A204.1 (cell line): ENCODE results near the gene SLC18A2.
"Not testable (repeated sequence)": the region's sequence is repeated elsewhere in the genome, so short reads cannot be mapped to it uniquely, and the experiment has no call there.

Experiments used
- FAIRE-seq: peaks from 2 replicates; lab custom pipeline; 2012; peaks lifted over from hg19 to GRCh38; lab: Jason Lieb, UNC

Gene SLC18A2

GRCh38 chr10:117240621-117241529 lies at the start of gene SLC18A2:
TSS of gene SLC18A2 (plus strand) at chr10:117241114. CDS start at chr10:117241694, 580 bp downstream.
- FAIRE-seq, result no peak

DNA sequence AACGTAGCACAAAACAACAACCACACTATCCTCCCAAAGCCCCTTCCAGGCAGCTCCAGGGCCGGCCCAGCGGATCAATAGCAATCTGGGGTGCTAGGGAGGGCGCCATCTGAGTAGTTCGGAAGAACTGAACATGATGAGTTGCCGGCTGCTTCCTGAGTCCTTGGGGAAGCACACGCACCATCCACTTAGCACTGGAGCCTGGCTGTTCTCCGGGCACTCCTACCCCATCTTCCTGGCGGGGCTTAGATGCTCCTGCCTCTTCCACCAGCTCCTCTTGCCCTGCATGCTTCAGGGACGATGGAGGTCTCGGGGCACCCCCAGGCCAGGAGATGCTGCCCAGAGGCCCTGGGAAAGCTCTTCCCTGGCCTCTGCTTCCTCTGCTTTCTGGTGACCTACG lies 43.7 kb upstream of the SLC18A2 start, which contains the start of gene KCNK18:
TSS of gene KCNK18 (plus strand) at position 301 of the 400 bp plus-strand sequence. CDS start at position 301, 0 bp downstream.
- no peak for FAIRE-seq

- FAIRE-seq, result no peak
Measured at GRCh38 chr10:117198088-117198487, 42.8 kb upstream of the SLC18A2 start.

GRCh38 chr10:117201826-117202225 lies 39.1 kb upstream of the SLC18A2 start:
- no peak for FAIRE-seq

DNA sequence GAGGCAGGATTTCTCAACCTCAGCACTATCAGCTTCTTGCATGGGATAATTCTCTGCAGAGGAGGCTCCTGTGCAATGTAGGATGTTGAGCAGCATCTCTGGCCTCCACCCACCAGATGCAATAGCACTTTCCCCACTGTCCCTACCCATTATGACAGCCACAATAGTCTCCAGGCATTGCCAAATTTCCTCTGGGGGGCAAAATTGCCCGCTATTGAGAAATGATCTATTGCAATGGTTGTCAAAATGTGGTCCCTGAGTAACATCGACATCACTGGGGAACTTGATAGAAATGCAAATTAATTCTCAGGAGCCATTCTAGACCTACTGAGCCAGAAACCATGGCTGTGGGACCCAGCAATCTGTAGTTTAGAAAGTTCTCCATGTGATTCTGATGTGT lies 36.6 kb upstream of the SLC18A2 start:
- FAIRE-seq, result no peak

DNA sequence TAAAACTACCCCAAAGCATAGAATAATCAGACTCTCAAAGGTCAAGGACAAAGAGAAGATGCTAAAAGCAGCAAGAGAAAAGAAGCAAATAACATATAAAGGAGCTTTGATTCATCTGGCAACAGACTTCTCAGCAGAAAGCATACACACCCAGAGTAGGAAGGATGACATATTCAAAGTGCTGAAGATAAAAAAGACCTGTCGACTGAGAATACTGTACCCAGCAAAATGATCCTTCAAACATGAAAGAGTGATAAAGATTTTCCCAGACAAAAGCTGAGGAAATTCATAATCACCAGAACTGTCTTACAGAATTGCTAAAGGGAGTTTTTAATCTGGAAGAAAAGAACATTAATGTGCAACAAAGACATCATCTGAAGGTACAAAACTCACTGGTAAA lies 28.7 kb upstream of the SLC18A2 start:
- FAIRE-seq, result no peak

DNA sequence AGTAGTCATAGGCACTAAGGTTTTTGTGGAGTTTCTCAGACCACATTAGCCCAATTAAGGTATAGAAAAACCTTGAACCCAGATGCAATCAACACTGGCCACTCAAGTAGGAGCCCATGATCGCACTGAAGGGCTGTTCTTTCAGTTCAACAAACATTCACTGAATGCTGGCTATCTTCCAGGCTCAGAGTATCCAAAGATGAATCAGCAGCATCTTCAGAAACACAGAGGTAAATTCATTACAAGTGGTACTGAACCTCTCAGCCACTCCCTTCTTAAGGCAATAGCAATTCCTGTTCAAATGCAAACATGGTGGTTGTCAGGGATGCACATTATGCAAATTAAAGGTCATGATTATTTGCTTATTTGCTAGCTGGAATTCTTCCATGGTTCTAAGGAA lies 26.5 kb upstream of the SLC18A2 start:
- FAIRE-seq, result no peak

- FAIRE-seq, result no peak
Measured at GRCh38 chr10:117215079-117215478, 25.8 kb upstream of the SLC18A2 start.

- no peak for FAIRE-seq
Measured at GRCh38 chr10:117216028-117216427, 24.9 kb upstream of the SLC18A2 start.

- no peak for FAIRE-seq
Measured at GRCh38 chr10:117216611-117217195, 24.2 kb upstream of the SLC18A2 start.

DNA sequence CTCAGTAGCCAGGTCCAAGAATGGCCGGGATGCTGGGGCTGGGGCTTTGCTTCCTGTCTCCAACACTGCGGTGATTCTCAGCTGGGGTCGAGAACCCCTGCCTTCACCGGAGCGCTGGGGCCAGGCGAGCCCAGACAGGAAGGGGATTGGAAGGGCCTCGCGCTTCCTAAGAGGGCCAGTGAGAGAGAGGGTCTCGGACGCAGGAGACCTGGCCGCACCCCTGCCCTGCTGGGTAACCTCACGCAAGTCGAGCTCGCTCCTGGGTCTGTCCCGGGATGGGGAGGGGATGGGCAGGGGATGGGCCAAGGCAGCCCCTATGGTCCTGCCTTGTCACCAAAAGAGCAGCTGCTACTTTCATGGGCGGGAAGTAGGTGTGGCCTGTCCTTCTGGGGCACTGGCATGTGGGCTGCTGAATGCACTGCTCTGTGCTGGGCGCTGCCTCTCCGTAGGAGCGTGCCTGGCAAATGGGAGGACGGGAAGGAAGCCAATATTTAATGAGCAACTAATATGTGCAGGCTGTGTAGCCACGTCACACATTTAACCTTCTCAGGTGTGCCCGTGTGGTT lies 23.6 kb upstream of the SLC18A2 start:
- FAIRE-seq, result no peak

DNA sequence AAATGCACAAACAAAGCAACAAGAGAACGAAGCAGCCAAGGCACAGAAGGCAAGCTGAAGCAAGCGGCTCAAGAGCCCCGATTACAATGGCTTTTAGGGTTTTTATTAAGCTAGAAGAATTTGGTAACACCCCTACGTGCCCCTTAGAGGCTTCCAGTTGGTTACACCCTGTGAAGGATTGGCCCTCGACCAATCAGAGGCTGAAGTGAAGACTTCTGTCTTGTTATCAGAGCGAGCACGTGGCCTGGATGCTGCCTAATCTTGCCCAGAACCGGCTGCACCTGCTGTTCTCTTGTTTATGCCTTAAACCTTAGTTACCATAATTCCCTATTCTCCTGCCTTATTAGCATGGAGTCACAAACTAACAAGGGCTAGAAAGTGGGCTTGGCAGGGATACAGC lies 22.3 kb upstream of the SLC18A2 start:
- FAIRE-seq, result no peak

DNA sequence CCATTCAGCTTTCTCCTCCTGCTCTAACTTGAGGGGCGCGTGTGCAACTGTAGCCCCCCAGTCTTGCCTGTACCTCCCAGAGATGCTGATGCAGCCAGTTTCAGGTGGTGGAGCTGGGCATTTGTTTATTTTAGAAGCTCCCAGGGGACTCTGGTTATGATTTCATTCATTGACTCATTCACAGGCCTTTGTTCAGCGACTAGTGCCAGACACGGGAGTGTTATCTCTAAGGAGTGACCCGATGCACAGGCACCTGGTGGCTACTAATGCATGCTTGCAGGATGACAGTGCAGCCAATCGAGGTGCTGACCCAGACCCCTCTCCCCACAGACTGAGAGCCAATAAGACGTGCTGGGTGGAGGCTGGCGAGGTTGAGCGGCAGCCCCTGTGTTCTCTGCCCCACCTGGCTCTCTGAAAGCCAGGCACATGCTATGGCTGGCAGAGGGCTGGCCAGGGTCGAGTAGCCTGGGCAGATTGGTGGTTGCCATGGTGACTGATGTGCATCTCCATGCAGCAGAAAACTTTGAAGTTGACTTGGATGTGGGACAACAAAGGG lies 19.7 kb upstream of the SLC18A2 start:
- no peak for FAIRE-seq

DNA sequence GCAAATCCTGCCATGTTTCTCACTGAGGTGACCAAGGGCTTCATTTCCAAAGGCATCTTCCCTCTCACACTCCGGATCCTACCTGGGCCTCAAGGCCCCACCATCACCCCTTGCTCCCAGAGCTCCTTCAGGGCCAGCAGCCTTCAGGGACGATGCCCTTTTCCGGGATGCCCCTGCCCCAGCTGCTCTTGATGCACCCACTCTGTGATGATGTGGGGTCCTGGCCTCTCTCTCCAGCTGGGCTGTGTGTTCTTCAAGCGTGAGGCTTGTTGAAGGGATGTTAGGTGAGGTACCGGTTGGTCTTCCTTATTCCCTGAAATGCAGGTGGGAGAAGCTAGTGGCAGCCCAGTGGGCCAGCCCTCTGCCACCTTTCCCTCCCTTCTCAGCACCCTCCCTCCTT lies 18.4 kb upstream of the SLC18A2 start:
- no peak for FAIRE-seq

DNA sequence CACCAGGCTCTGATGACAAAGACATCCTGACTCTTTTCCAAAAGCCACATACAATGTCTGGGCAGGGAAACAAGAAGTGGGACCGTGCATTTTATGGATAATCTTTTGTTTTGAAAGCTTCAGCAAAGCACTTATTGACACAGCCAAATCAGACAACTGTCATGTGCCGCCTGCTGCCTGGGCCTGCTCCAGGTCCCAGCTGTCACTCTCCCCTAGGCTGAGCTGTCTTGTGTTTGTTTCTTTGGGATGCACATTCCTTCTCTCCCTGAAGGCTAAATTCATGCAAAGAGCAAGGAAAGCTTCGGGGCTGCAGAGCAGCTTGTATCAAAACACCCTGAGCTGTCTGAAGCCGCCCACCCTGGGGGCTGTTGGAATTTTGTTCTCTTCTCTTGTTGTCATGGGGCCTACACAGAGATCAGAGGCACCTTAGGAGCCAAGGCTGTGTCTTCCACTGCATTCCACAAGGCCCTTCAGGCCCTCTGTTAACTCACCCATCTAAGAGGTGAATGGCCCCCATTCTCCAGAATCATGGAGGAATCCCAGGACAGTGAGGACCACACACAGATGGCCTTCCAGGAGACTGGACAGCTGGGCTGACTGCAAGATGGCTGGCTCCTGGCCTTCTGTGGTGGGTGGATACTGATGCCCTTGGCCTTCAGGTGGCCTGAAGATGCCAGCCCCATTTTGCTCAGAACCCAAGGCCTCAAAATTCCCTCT lies 17.8 kb upstream of the SLC18A2 start:
- FAIRE-seq, result no peak

DNA sequence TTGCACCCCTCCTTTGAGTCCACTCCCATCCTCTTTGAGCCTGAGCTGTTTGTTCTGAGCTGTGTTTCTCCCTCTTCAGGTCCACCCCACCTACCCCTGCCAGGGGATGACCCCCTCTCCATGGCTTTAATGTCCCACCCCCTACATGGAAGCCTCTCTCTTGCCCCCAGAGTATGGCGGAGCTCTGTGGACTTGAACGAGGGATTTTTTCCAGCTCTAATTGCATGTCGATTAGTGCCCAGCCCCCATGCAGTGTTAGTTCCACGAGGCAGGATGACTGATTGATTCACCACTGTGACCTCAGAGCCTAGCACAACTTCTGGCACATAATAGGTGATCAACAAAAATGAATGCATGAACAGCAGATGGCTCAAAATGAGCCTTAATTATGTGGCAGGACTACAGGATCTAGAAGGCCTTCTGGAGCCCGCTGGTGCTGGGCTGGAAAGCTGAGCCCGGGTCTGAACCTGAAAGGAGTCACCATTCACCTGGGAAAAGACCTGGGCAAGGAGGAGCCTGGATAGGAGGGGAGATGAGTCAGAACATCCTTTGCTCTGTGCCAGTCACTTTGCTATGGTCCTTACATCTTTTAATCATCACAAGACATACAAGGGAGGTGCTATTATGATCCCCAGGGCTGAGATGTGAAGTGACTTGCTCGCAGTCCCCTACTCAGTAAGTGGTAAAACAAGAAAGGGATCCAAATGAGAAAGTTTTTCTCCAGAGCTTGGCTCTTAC lies 17.1 kb upstream of the SLC18A2 start:
- no peak for FAIRE-seq

- no peak for FAIRE-seq
Measured at GRCh38 chr10:117224881-117225280, 16.0 kb upstream of the SLC18A2 start.

DNA sequence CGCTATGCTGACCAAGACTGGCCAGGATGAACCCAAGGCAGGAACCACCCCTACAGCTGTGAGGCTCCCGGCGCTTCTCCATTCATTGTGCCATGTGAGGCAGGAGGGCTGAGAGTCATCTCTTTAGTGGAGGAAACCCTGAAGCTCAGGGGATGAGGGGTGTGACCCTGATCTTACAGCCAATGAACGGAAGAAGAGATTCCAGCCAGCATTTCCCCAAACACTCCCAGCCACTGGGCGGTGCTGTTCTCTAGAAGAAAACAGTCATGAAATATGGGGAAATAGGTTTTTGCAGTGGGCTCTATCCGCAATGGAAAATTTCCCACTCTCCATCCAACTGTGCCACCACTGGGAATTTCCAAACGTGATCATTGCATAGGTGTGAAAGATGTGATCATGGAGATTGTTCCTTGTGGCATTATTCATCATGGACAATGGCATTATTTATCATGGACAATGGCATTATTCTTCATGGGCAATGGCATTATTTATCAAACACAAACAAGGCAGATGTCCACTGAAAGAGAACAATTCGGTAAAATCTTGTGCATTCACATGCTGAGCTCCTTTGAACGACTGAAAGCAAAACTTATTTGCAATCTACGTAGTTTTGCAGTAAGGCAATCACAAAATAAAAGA lies 14.0 kb upstream of the SLC18A2 start:
- no peak for FAIRE-seq

GRCh38 chr10:117228210-117228609 lies 12.7 kb upstream of the SLC18A2 start:
- no peak for FAIRE-seq

GRCh38 chr10:117230107-117230506 lies 10.8 kb upstream of the SLC18A2 start:
- FAIRE-seq, result not testable (repeated sequence)

DNA sequence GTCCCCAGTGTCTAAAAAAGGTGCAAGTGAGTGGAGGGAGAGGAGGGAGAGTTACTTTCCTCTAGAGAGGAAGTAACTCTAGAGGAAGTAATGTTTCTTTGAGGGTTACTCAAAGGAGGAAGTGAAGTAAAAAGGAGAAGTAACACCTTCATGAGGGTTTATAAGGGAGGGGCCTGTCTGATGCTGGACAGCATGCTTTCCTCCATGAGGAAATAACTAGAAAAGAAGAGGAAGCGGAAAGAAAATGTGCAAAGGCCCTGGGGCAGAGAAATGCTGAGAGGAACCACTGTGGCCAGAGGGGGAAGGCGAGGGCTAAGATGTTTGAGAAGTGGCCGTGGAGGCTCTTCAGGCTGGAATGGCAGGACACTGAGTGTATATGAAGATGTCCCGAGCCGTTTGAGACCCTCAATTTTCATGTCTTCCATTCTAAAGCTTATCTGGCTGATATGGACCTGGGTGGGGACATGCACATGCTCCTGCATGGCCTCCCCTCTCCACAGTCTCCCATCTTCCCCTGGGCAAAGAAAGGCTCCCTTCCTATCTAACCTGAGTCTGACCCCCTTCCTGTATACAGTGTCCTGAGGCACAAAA lies 3.4 kb upstream of the SLC18A2 start:
- no peak for FAIRE-seq
